ENCODE results near the gene AKAP13.

AKAP13 gene

DNA sequence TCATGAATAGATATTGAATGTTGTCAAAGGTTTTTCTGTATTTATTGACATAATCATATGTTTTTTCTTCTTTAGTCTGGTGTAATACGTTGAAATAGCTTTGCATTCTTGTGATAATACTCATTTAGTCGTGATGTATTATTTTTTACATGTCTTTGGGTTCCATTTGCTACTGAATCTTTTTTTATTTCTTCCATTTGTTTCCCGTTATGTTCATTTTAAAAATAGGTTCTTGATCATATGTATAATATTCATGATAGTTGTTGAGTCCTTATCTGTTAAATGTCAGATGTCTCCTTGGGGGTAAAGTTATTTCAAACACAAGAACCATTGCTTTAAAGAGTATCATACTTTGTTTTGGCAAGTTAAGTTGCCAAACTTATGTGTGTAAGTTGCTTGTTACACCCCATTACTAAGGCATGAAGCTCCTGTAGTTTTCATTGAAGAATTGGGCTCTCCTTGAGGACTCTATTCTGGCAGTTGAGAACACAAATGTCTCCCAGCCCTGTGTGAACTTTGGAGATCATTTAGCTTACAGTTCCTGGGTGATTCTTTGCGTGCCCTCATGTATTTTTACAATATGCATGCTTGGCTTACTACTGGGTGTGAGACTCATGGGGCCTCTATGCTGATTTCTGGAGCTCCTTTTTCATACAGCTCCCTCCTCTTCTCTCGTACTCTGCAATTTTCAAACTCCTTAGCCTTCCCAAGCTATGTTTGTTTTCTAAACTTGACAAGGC, 8.3 kb downstream of the AKAP13 start:
- no peak for DNase-seq

DNA sequence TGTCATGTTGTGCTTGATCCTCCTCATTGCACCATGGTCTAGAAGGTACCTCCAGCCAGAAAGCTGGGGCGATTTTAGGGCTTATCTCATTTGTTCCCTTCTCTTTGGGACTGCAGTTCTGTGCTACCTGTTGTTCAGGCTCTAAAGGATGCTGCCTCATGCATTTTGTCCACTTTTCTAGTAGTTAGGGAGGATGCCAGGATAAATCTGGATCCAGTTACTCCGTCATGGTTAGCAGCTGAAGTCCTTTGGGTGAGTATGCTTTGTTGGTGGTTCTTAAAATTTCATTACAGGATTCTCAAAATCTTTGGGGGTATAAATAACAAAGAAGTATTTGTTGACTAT, 8.9 kb downstream of the AKAP13 start:
- no peak for DNase-seq

GRCh38 chr15:85389772-85390171, 9.4 kb downstream of the AKAP13 start:
- DNase-seq: no peak

- no peak for DNase-seq
These were observed 12.8 kb downstream of the AKAP13 start for GRCh38 chr15:85393210-85393609.

GRCh38 chr15:85394554-85395333, 14.3 kb downstream of the AKAP13 start:
- DNase-seq: no peak

DNA sequence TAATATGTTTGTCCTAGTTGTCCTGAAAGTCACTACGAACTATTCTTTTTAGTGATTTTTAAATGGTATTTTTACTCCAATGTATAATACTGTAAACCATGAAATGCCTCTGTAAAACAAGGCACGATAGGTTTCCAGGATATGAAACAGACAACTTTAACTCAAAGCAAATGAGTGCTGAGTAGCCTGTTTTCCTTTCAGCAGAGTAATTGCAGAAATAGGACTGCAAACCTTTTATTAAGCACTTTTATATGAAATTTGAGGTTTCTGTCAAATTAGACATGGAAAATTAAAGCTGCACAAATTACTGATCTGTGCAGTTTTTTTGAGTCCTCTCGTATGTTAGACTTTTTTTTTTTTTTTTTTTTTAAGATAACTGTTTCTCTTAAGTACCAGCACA, 16.2 kb downstream of the AKAP13 start:
- no peak for DNase-seq

GRCh38 chr15:85397151-85397550, 16.7 kb downstream of the AKAP13 start:
- no peak for DNase-seq

DNA sequence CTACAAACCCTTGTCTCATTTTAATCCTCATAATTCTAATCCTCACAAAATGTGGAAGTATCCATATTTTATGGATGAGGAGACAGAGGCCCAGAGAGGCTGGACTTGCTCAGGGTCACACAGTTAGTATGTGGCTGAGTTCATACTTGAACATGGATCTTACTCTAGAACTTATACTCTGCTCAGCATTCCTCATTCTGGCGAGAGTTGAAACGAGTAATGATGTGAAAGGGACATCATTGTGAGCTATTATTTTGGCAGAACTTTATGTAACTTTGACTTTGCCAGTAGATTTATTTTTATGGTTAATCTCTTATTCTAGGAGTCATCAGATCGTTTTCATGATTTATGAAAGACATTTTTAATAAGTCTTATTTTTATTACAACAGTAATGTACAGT, 17.5 kb downstream of the AKAP13 start:
- no peak for DNase-seq

DNA sequence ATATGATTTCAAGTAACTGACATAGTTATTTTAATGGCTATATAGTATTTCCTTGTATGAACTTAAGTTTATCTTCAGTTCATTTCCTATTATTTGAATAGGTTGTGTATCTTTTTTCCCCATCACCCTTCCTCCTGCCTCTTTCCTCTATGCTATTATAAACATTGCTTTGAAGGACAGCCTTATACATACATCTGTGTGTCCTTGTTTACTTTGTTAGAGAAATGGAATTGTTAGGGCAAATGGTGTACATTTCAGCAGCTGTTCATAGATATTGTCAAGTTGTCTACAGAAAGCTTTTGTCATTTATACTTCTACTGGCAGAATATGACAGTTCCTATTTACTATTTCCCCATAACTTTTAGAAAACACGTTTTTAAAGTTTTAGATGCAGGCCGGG, 18.4 kb downstream of the AKAP13 start:
- DNase-seq: no peak

DNA sequence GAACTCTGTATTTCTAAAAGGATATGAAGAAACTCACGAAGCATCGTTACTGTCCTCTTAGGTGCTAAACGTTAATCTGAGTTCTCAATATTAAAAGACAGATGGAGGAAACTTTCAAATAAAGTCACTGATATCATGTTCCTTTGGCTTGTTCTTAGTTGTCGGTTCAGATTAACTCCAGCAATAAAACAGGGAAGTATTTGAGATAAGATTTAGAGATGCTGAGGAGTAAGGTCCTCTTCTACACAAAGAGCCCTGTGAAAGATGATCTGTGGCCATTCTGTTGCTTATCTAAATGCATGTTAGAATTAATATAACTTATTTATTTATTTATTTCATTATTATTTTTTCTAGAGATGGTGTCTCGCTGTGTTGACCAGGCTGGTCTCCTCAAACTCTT, 19.2 kb downstream of the AKAP13 start:
- no peak for DNase-seq

GRCh38 chr15:85400606-85401005, 20.2 kb downstream of the AKAP13 start:
- no peak for DNase-seq

- DNase-seq: no peak
These were observed 20.8 kb downstream of the AKAP13 start for GRCh38 chr15:85401108-85401774.

DNA sequence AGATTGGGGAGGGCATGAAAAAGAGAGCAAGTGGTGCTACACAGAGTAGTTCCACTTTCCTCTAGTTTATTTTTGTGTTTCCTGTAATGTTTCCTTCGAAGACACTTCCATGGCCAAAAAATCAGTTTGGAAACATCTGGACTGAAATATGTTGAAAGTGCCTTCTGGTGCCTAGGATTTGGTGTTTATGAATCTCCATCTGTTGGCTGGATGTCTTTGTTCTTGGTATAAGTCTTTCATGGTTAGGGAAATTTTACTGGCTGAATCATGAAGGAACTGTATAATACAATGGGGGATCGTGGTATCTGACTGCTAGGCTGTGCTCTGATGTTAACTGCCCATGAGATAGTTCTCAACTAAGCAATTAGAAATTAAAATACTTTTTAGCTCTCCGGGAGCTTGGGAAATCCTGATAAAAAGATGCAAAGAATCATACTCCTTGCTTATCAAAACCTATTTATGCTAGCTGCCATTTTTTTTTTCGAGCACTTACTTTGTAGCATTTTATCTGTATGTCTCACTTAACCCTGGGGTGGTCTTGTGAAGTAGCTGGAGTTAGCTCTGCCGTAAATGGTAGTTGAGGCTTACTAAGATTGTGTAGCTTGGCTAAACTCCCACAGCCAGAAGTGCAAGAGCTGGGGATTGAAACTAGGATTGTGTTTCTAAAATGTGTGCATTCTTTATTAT, 21.9 kb downstream of the AKAP13 start:
- DNase-seq: no peak

- no peak for DNase-seq
These were observed 23.3 kb downstream of the AKAP13 start for GRCh38 chr15:85403745-85404144.

DNA sequence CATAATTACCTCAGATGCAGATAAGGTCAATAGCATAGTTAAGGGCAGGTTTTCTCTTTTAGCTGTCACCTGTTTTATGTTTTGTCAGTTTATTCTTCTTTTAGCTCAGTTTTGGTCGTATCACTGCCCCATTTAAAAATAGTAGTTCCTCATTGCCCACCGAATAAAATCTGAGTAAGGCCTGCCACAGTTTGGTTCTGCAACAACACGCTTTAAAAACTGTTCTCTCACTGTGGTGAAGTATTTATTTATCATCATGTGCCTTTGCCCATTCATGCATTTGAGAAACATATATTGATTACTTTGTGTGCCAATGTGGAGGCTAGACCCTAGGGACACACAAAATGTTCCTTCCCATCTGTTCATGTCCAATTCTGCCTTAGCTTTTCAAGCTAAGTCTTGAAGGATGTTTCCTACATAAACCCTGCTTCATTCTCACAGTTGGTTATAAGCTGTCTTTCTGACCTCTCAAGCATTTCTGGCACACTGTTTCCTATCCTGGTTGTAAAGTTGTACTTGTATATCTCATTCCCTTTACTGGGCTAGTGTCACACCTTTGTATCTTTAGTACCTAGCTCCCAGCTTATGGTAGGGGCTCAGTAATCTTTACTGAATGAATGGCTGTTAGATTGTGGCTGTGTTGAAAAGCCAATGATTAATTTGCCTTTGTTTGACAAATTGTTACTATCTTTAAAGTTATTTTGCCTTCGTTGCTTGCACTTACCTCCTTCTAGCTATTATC, 23.9 kb downstream of the AKAP13 start:
- no peak for DNase-seq

DNA sequence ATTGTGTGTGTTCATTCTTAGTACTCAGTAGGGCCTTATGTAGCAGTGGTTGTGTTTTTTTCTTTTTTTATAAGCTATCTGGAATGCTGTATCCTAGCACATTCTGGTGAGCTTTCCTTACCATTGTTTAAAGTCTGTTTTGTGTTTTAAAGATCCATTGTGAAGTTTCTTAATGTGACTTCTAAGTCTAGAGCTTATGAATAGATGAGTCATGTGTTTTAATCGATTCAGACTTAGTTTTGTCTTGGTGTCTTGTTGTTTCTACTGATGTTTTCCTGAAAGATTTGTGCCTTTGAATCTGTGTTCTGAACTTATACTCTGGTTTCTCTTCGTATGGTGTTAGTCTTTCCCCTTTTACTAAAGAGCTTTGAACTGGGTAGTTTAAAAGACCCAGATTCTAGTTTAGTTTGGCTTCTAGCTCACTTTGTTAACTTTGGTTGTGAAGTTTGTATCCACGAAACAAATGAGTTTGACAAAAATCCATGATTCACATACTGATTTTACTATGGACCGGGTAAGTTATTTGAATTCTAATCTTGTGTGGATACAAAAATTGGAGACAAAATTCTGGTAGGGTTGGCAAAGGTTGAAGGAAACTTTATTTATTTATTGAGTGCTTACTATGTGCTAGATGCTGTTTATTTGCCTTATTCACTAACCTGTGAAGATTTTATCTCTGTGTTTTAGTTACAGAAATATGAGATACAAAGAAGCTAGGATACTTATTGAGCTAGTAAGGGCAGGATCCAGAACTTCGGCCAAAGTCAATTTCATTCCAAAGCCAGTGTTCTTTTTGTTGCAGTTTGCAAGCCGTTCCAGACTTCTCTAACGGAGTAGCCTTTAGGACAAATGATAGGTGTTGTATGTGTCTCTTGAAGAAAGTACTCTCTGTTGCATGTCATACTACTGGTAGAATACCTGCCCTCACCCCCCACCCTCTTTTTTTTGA, 24.8 kb downstream of the AKAP13 start:
- no peak for DNase-seq

DNA sequence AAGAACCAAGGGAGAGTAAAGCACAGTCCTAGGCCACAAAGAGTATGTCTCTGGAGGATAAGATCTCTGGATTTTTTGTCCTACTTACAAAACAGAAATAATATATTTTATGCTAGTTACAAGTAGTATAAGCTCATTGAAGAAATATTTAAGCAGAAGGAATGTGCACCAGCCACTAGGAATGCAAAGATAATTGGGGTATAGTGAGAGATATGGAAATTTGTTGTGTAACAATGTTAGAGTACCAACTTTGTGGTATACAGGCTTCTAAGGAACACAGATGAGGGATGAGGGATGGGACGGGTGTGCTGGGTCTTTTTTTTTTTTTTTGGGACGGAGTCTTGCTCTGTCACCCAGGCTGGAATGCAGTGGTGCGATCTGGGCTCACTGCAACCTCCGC, 26.5 kb downstream of the AKAP13 start:
- DNase-seq: no peak

- DNase-seq: peak; percentile 26
These were observed 27.2 kb downstream of the AKAP13 start for GRCh38 chr15:85407421-85408269.

DNA sequence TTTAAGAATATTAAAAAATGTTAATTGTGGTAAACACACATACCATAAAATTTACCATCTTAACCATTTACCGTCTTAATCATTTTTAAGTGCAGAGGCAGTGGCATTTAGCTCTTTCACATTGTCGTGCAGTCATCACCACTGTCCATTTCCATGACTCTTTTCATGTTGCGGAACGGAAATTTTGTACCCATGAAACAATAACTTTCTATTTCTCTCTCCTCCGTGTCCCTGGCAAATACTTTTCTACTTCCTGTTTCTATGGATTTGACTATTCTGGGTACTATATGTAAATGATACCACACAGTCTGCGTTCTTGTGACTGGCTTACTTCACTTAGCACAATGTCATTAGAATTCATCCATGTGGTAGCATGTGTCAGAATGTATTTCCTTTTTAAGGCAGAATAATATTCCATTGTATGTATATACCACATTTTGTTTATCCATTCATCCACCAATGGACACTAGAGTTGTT, 27.9 kb downstream of the AKAP13 start:
- no peak for DNase-seq

DNA sequence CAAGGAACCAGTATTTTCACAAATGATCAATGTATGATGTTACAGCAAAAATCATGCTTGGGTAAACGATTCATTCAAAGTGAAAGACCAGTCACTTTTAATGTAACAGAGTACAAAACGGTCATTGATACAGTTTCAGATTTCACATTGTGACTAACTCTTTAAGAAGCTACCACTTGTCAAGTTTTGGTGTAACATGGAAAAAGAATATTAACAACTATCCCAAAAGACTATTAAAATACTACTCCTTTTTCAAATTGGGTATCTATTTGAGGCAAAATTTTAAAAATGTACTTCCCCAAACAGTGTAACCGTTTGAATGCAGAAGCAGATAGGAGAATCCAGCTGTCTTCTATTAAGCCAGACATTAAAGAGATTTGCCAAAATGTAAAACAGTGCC, 31.7 kb downstream of the AKAP13 start:
- no peak for DNase-seq

Measured in NCI-H1092 treated with DMSO at 0.1 percent for 48 hours (cell line).